GM23338 (cell line): ENCODE results near the gene CDC25B. TPM values are rescaled to one million over a fixed set of nuclear protein-coding genes. Genes with fewer than 3 reads are reported as not detected.
A peak's percentile ranks its signal among the peaks of the same experiment; 100 is the strongest.

ENCODE experiments used
- ATAC-seq: fragments of 200-7000 bp; cut with Tn5 transposase; 3 replicates; pipeline ENCODE4 v1.9.1; 2020
- DNase-seq: peaks from one replicate; pipeline ENCODE4 v3.0.0-alpha.2; 2015; ENCODE audit warnings: low spot score
- H2AFZ ChIP-seq: fragments of 200-600 bp; sonication (generic); 2 replicates; pipeline ENCODE4 v1.8.0; 2016; ENCODE audit warnings: antibody characterized with exemption, mild to moderate bottlenecking, moderate library complexity
- H3F3A ChIP-seq: fragments of 200-600 bp; sonication (generic); replicated peaks from 2 replicates; pipeline ENCODE4 v1.8.0; 2017; ENCODE audit warnings: antibody characterized with exemption, mixed run types, low read depth
- H3K27ac ChIP-seq: fragments of 200-600 bp; sonication (generic); 2 replicates; pipeline ENCODE4 v1.6.1; 2016; ENCODE audit warnings: low read depth
- H3K27me3 ChIP-seq: fragments of 200-600 bp; sonication (generic); 2 replicates; pipeline ENCODE4 v1.8.0; 2016; ENCODE audit warnings: mild to moderate bottlenecking, mixed run types, moderate library complexity; ENCODE audit not compliant: insufficient read depth
- H3K36me3 ChIP-seq: fragments of 200-600 bp; sonication (generic); 2 replicates; pipeline ENCODE4 v1.8.0; 2016; ENCODE audit warnings: mild to moderate bottlenecking; ENCODE audit not compliant: insufficient read depth
- H3K4me1 ChIP-seq: fragments of 200-600 bp; sonication (generic); 2 replicates; pipeline ENCODE4 v1.8.0; 2016; ENCODE audit warnings: mild to moderate bottlenecking, moderate library complexity; ENCODE audit not compliant: insufficient read depth
- H3K4me2 ChIP-seq: fragments of 200-600 bp; sonication (generic); 2 replicates; pipeline ENCODE4 v1.7.1; 2017; ENCODE audit warnings: mixed run types
- H3K4me3 ChIP-seq: fragments of 200-600 bp; sonication (generic); 2 replicates; pipeline ENCODE4 v1.6.1; 2016; ENCODE audit warnings: mixed run types
- H3K79me2 ChIP-seq: fragments of 200-600 bp; sonication (generic); replicated peaks from 2 replicates; pipeline ENCODE4 v1.8.0; 2017; ENCODE audit warnings: mild to moderate bottlenecking; ENCODE audit not compliant: insufficient read depth
- H3K9me2 ChIP-seq: fragments of 200-600 bp; sonication (generic); 2 replicates; pipeline ENCODE4 v1.8.0; 2017; ENCODE audit not compliant: insufficient read depth
- H4K20me1 ChIP-seq: fragments of 200-600 bp; sonication (generic); replicated peaks from 2 replicates; pipeline ENCODE4 v1.8.0; 2017; ENCODE audit warnings: mild to moderate bottlenecking; ENCODE audit not compliant: insufficient read depth
- H3K27ac Mint-ChIP-seq: 2 replicates; pipeline ENCODE4 v1.8.0; 2020; ENCODE audit warnings: inconsistent platforms, mild to moderate bottlenecking, moderate library complexity, mixed read lengths
- H3K27me3 Mint-ChIP-seq: 3 replicates; pipeline ENCODE4 v1.8.0; 2022; ENCODE audit warnings: low read depth, mild to moderate bottlenecking, moderate library complexity, mixed read lengths, inconsistent platforms; ENCODE audit not compliant: insufficient read depth, poor library complexity
- H3K36me3 Mint-ChIP-seq: 3 replicates; pipeline ENCODE4 v1.8.0; 2021; ENCODE audit warnings: low read depth, mild to moderate bottlenecking, inconsistent platforms, moderate library complexity, mixed read lengths
- H3K4me1 Mint-ChIP-seq: 3 replicates; pipeline ENCODE4 v1.8.0; 2020; ENCODE audit warnings: mild to moderate bottlenecking, inconsistent platforms, mixed read lengths
- H3K4me3 Mint-ChIP-seq: 3 replicates; pipeline ENCODE4 v1.8.0; 2021; ENCODE audit warnings: moderate library complexity, mild to moderate bottlenecking, inconsistent platforms, mixed read lengths
- H3K9me3 Mint-ChIP-seq: 3 replicates; pipeline ENCODE4 v1.8.0; 2020; ENCODE audit warnings: moderate library complexity, mild to moderate bottlenecking, inconsistent platforms, mixed read lengths
- CREB1 ChIP-seq: fragments of 250-450 bp; sonication (Bioruptor Pico); IDR thresholded peaks from 2 replicates; pipeline ENCODE4 v1.5.0; 2020; ENCODE audit warnings: low read depth, mild to moderate bottlenecking, moderate library complexity
- ETS1 ChIP-seq: IDR thresholded peaks from 2 replicates; pipeline ENCODE4 v1.6.1; 2016; ENCODE audit warnings: antibody characterized with exemption
- EZH2 ChIP-seq: fragments of 200-600 bp; sonication (generic); IDR thresholded peaks from one replicate; pipeline ENCODE4 v1.8.0; 2017; ENCODE audit warnings: antibody characterized with exemption, mild to moderate bottlenecking, low read depth; ENCODE audit not compliant: unreplicated experiment
- EZH2phosphoT487 ChIP-seq: fragments of 200-600 bp; sonication (generic); IDR thresholded peaks from one replicate; pipeline ENCODE4 v1.8.1; 2018; ENCODE audit warnings: antibody characterized with exemption; ENCODE audit not compliant: unreplicated experiment
- JUNB ChIP-seq: IDR thresholded peaks from one replicate; pipeline ENCODE4 v1.6.1; 2016; ENCODE audit warnings: antibody characterized with exemption; ENCODE audit not compliant: unreplicated experiment
- NANOG ChIP-seq: IDR thresholded peaks from 2 replicates; pipeline ENCODE4 v1.6.1; 2016; ENCODE audit warnings: antibody characterized with exemption, borderline replicate concordance
- POLR2AphosphoS5 ChIP-seq: IDR thresholded peaks from 2 replicates; pipeline ENCODE4 v1.6.1; 2016; ENCODE audit warnings: antibody characterized with exemption, low read depth
- REST ChIP-seq: IDR thresholded peaks from one replicate; pipeline ENCODE4 v1.6.1; 2018; ENCODE audit warnings: antibody characterized with exemption; ENCODE audit not compliant: unreplicated experiment
- STAT1 ChIP-seq: IDR thresholded peaks from one replicate; pipeline ENCODE4 v1.6.1; 2016; ENCODE audit warnings: antibody characterized with exemption; ENCODE audit not compliant: unreplicated experiment
- ZNF114 ChIP-seq: fragments of 250-450 bp; sonication (Bioruptor Pico); IDR thresholded peaks from 2 replicates; pipeline ENCODE4 v1.5.0; 2020; ENCODE audit warnings: mild to moderate bottlenecking, moderate library complexity
- ZNF331 ChIP-seq: fragments of 250-450 bp; sonication (Bioruptor Pico); IDR thresholded peaks from 2 replicates; pipeline ENCODE4 v1.5.0; 2020; ENCODE audit warnings: low read depth, mild to moderate bottlenecking, moderate library complexity
- ZNF462 ChIP-seq: fragments of 250-450 bp; sonication (Bioruptor Pico); IDR thresholded peaks from 2 replicates; pipeline ENCODE4 v1.5.0; 2020; ENCODE audit warnings: mild to moderate bottlenecking, moderate library complexity
- polyA plus RNA-seq: library from polyadenylated mRNA; unstranded; fragments of >200 nt; fragmentation: Nextera tagmentation; extraction: Ambion mirVana; gene quantifications from 2 replicates; pipeline ENCODE4 v1.2.1, GENCODE V29; 2016
- total RNA-seq: library from RNA; depleted of rRNA; stranded (reverse); fragments of >200 nt; shearing (Covaris generic); gene quantifications from 2 replicates; pipeline ENCODE4 v1.2.3, GENCODE V29; 2014
- TF ChIP-seq, protein P1 (sequence below), 2 experiments: fragments of 200-600 bp in 1 of 2; sonication (generic) in 1 of 2; conservative IDR thresholded peaks; 2 replicates each; pipeline versions ENCODE4 v1.5.1 to v1.6.1; 2016 to 2017; ENCODE audit warnings: antibody characterized with exemption in 2 of 2, low read depth in 2 of 2, mild to moderate bottlenecking in 2 of 2, moderate library complexity in 1 of 2

Gene CDC25B
- total and polyA plus RNA-seq, 2 experiments from 2014 or later = 10.5 to 33.0 TPM

DNA sequence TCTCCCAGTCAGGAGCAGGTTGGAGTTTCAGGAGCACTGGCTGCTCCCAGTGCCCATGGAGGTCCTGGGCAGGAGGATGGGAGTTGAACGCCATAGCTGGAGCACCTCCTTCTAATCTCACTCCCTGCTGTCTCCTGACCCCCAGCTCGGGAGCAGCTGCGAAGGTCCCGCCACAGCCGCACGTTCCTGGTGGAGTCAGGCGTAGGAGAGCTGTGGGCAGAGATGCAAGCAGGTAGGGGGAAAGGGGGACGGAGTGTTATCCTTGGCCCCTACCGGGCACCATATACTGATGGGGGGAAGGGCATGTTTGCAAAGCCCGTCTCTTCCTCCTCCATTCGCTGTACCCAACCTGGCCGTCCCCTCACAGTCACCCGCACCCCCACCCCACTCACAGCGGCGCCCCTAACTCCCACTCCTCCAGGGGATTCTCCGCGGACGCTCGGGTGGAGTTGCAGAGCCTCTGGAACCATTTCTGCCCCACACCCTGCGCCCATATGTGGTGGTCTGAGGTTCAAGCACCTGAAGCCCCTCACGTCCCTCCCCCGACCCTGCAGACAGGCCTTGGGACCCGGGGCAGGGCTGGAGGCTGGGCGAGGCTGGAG, 46.9 kb upstream of the CDC25B start:
- Histone ChIP-seq H3K4me3 (peak overlapping the region; percentile 73), H2AFZ (no peak overlapping the region), H3K4me2 (peak overlapping the region; percentile 93), H3K27ac (no peak overlapping the region), H3K9me2 (no peaks in the 10 kb centered on the region), H3K4me1 (peaks cover 17% of the 10 kb centered on the region; the same call in 1 of the 2 replicates), H3F3A (peaks cover 14% of the 10 kb centered on the region), H3K27me3 (peaks cover 28% of the 10 kb centered on the region), H3K79me2 (no peaks in the 10 kb centered on the region), H3K36me3 (no peaks in the 10 kb centered on the region), H4K20me1 (peaks cover 11% of the 10 kb centered on the region; the same call in 1 of the 2 replicates)
- ATAC-seq (no peak), DNase-seq (no peak)
- Mint-ChIP-seq H3K9me3 (peaks cover 4% of the 10 kb centered on the region; the same call in 1 of the 3 replicates), H3K4me3 (no peak overlapping the region), H3K36me3 (no peaks in the 10 kb centered on the region; the same call in 2 of the 3 replicates), H3K27ac (no peak overlapping the region), H3K4me1 (peaks cover 28% of the 10 kb centered on the region), H3K27me3 (peaks cover 34% of the 10 kb centered on the region)
- TF ChIP-seq CREB1 (CRISPR knock-in tag) (no peak), ZNF331 (CRISPR knock-in tag) (no peak), POLR2AphosphoS5 (no peak), NANOG (no peak), STAT1 (no peak), EZH2phosphoT487 (no peak), ZNF462 (CRISPR knock-in tag) (no peak), ZNF114 (CRISPR knock-in tag) (no peak), ETS1 (no peak), JUNB (no peak), REST (no peak), EZH2 (no peak)
- TF ChIP-seq, protein P1, sequence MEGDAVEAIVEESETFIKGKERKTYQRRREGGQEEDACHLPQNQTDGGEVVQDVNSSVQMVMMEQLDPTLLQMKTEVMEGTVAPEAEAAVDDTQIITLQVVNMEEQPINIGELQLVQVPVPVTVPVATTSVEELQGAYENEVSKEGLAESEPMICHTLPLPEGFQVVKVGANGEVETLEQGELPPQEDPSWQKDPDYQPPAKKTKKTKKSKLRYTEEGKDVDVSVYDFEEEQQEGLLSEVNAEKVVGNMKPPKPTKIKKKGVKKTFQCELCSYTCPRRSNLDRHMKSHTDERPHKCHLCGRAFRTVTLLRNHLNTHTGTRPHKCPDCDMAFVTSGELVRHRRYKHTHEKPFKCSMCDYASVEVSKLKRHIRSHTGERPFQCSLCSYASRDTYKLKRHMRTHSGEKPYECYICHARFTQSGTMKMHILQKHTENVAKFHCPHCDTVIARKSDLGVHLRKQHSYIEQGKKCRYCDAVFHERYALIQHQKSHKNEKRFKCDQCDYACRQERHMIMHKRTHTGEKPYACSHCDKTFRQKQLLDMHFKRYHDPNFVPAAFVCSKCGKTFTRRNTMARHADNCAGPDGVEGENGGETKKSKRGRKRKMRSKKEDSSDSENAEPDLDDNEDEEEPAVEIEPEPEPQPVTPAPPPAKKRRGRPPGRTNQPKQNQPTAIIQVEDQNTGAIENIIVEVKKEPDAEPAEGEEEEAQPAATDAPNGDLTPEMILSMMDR (conservative IDR thresholded peaks at IDR 0.05; ENCODE audit: low read depth in 2 of 2) = no peak
